Endothelial cell of hepatic sinusoid (primary cell): ENCODE measurements around the gene DUS2.

ENCODE experiments used
- in situ Hi-C: cut with HindIII; loops from 2 replicates; pipeline ENCODE4 v1.10.0; 2017; ENCODE audit warnings: low sequenced_read_pairs

DUS2 gene

DNA sequence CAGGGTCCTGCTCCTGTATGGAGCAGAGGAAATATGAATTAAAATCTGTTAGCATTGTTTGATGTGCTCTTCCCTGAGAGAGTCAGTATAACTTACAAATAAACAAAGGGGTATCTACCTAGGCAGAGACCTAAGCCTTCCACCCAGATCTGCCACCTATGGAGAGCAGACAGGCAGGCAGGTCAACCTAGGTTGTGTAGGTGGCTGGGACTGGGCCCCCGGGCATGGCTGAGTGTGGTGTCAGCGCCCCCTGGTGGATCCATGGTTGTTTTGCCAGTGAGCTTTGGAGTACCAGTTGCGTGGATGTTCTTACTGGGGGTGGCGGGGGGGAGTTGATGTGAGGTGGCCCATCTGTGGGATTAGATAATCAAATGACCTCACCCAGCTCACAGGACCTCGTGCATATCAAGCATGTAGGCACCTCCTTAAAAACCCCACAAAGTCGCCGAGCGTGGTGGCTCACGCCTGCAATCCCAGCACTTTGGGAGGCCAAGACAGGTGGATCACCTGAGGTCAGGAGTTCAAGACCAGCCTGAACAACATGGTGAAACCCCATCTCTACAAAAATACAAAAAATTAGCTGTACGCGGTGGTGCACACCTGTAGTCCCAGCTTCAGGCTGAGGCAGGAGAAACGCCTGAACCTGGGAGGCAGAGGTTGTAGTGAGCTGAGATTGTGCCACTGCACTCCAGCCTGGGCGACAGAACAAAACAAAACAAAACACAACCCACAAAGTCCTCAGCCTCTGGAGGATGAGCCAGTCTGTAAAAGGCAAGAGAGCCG lies 17.6 kb downstream of the DUS2 start:
- in situ Hi-C loops = no loop called here

DNA sequence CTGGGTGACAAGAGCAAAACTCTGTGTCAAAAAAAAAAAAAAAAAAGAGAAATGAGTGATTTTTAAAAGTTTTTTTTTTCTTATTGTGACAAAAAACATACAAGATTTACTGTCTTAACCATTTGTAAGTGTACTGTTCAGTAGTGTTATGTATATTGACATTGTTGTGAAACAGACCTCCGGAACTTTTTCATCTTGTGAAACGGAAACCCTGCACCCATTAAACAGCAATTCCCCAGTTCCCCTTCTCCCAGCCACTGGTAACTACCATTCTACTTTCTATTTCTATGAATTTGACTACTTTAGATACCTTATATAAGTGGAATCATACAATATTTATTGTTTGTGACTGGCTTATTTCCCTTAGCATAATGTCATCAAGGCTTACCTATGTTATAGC lies 18.7 kb downstream of the DUS2 start:
- in situ Hi-C loops = no loop called here

DNA sequence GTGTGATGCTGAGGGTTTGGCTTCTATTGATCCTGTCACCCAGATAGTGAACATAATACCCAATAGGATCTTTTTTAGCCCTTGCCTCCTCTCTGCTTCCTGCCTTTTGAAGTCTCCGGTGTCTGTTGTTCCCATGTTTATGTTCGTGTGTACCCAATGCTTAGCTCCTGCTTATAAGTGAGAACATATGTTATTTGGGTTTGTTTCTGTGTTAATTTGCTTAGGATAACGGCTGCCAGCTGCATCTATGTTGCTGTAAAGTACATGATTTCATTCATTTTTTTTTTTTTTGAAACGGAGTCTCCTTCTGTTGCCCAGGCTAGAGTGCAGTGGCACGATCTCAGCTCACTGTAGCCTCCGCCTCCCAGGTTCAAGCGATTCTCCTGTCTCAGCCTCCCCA lies 23.0 kb downstream of the DUS2 start:
- in situ Hi-C loops = no loop called here

- in situ Hi-C loops = no loop called here
Measured at GRCh38 chr16:68047987-68048386, 24.9 kb downstream of the DUS2 start.

GRCh38 chr16:68049449-68049848 lies 26.4 kb downstream of the DUS2 start:
- in situ Hi-C loops = no loop called here

DNA sequence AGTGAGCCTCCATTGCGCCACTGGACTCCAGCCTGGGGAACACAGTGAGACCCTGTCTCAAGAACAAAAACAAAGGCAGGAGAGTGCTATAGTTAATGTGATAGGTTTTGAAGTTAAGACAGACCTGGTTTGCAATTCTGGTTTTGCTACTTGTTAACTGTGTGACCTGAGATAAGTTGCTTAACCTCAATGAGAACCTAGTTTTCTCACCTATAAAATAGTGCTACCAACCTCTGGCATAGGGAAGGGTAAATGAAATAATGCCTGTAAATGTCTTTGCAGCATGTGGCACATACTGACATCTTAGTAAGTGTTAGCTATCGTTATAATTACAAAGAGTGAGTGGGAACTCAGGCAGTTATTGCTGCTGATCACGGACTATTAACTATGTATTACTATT lies 32.3 kb downstream of the DUS2 start:
- in situ Hi-C loops = loop anchor here (25.0 kb wide), 1 partner anchor 168 kb away; the partner anchor contains the start of genes NRN1L and PSKH1

DNA sequence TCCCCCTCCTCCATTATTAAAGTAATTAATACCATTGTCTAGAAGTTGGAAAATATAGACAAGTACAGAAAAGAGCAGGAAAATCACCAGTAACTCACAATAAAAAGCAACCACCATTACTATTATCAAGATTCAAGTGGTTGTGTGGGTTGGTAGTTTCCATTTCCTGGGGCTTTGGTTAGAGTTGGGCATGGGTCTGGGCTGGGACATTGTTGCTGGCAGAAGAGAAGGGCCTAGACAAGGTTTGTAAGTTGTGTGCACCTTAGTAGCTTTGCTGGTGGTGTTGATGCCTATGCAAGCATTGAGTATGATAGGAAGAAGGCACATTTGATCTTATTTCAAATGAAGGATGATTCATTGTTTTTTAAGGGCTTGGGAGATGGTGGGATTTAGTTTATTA lies 36.7 kb downstream of the DUS2 start:
- in situ Hi-C loops = loop anchor here (25.0 kb wide), 1 partner anchor 173 kb away; the partner anchor contains the start of genes NRN1L and PSKH1

- in situ Hi-C loops = loop anchor here (25.0 kb wide), 1 partner anchor 174 kb away; the partner anchor contains the start of genes NRN1L and PSKH1
Measured at GRCh38 chr16:68061396-68061795, 38.3 kb downstream of the DUS2 start.

GRCh38 chr16:68062910-68063393 lies 39.9 kb downstream of the DUS2 start:
- in situ Hi-C loops = loop anchor here (25.0 kb wide), 1 partner anchor 176 kb away; the partner anchor contains the start of genes NRN1L and PSKH1

DNA sequence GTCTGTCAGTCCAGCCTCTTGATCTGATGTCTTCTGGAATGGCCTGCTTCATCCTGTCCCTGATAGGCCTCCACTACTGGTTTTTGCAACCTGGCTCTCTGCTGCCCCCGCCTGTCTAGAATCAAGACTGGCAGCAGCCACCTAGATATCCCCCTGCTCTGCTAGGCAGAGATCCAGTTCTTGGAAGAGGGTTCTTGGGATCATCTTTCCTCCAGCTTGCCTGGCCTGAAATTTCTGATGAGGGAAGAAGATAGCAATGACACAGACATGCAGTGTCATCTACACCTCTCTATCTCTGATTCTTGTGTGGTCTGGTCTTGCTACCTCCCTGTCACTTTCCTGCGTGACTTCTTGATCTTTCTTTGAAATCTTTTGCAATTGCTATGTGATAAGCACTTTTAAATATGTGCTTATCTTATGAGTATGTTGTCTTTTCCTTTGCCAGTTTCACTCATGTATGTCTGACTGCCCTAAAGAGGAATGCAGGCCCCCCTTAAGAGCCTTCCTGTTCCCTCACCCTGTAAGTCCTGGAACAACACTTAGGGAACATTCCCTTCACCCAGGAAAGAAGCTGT lies 41.8 kb downstream of the DUS2 start:
- in situ Hi-C loops = loop anchor here (25.0 kb wide), 1 partner anchor 178 kb away; the partner anchor contains the start of genes NRN1L and PSKH1

DNA sequence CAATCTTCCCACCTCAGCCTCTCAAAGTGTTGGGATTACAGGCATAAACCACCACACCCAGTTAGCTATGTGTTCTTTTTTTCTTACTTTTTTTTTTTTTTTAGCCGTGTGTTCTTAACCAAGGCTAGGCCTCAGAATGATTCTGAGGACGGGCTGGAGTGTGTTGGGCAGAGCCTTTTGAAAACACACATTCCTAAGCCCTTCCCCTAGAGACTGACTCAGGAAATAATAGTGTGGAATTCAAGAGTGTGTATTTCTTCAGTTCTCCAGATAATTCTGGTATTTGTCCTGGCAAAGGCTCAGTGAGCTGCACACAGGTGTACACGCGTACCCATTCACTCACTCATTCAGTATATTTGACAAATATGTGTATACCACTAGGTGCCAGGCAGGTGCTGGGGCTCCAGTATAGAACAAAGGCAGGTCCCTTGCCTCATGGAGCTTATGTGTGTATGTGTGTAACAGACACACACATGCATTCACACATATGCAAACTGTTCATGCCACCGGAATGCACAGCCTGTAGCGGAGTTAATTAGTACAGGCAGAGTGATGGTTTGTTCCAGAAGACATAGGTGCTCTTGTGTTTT lies 42.7 kb downstream of the DUS2 start:
- in situ Hi-C loops = loop anchor here (25.0 kb wide), 1 partner anchor 179 kb away; the partner anchor contains the start of genes NRN1L and PSKH1

DNA sequence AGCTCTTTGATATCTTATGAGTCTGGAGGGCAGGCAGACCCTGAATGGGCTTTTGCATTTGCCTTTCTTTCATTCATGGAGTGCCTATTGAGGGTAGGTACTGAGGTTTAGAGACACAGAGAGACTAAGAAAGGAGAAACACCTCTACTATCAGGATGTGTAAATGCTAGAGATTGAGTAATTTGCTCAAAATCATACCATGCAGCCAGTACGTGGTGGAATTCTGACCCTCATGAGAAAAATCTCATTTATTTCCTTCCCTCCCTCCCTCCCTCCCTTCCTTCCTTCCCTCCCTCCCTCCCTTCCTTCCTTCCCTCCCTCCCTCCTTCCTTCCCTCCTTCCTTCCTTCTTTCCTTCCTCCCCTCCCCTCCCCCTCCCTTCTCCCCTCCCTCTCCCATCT lies 43.7 kb downstream of the DUS2 start:
- in situ Hi-C loops = loop anchor here (25.0 kb wide), 1 partner anchor 179 kb away; the partner anchor contains the start of genes NRN1L and PSKH1

DNA sequence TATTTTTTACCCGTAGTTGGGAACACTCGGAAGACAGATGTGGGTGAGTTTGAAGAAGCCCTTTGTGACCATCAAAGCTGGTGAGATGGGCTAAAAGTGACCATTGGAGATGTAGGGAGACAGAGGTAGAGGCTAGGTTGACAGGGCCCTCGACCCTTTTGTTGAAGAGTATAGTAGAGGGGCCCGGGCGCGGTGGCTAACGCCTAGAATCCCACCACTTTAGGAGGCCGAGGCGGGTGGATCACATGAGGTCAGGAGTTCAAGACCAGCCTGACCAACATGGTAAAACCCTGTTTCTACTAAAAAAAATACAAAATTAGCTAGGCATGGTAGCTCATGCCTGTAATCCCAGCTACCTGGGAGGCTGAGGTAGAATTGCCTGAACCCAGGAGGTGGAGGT lies 45.8 kb downstream of the DUS2 start:
- in situ Hi-C loops = loop anchor here (25.0 kb wide), 1 partner anchor 182 kb away; the partner anchor contains the start of genes NRN1L and PSKH1

DNA sequence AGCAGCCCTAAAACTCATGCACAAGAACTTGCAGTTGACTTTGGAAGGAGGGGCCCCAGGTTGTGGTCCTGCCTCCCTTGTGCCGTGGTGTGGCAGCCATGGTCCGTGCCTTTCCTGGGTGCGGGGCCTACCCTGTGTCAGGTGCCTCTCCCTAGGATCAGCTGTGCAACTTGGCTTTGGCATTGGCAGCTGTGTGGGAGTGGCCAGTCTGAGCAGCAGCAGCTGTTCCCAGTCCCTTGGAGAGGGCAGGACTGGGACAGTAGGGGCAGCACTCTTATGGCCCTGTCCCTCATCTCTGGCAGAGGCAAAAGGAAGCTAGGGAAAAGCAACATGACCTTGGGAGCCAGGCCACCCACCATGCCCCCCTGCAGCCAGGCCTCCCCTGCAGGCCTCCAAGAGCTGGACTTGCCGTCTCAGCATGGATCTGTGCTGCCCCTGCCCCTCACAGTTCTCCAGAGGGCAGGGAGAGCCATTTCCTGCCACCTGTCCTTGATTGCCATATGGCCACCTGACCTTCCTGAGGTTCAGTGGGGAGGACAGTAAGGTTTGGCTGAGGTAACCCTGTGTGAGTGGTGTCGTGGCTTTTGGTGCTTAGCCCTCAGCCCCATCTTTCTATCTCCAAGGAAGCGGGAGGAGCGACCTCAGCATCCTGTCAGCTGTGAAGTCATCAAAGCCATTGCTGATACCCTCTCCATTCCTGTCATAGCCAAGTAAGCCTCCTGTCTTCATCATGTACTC lies 46.6 kb downstream of the DUS2 start:
- in situ Hi-C loops = loop anchor here (5.0 to 25.0 kb wide), 2 partner anchors 92 to 182 kb away; partner anchors contain the start of genes NRN1L and PSKH1

DNA sequence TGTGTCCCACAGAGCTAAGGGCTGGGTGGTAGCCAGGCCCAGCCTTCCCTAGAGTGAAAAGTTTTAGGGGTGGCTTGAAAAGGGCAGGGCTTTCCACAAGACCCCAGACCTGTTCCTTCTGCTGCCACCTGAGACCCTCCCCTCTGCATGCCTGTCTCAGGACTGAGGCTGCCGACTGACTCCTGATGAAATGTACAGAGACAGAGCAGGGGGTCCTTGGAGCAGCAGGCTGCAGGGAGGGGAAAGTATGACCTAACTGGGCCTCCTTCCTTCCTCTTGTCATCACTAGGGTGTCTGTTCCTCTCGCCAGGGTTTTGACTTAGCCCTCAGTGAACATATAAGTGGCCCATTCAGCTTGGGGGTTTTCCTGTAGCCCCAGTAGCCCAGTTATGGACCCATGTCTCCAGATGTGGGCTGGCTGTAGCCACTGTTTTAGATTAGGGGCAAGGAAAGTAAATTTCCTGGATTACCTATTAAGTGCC lies 47.2 kb downstream of the DUS2 start:
- in situ Hi-C loops = loop anchor here (5.0 to 25.0 kb wide), 2 partner anchors 93 to 183 kb away; partner anchors contain the start of genes NRN1L and PSKH1

- in situ Hi-C loops = loop anchor here (5.0 to 25.0 kb wide), 2 partner anchors 94 to 184 kb away; partner anchors contain the start of genes NRN1L and PSKH1
Measured at GRCh38 chr16:68070806-68071517, 47.9 kb downstream of the DUS2 start.

- in situ Hi-C loops = loop anchor here (5.0 to 25.0 kb wide), 2 partner anchors 94 to 184 kb away; partner anchors contain the start of genes NRN1L and PSKH1
Measured at GRCh38 chr16:68071518-68071901, 48.4 kb downstream of the DUS2 start.

DNA sequence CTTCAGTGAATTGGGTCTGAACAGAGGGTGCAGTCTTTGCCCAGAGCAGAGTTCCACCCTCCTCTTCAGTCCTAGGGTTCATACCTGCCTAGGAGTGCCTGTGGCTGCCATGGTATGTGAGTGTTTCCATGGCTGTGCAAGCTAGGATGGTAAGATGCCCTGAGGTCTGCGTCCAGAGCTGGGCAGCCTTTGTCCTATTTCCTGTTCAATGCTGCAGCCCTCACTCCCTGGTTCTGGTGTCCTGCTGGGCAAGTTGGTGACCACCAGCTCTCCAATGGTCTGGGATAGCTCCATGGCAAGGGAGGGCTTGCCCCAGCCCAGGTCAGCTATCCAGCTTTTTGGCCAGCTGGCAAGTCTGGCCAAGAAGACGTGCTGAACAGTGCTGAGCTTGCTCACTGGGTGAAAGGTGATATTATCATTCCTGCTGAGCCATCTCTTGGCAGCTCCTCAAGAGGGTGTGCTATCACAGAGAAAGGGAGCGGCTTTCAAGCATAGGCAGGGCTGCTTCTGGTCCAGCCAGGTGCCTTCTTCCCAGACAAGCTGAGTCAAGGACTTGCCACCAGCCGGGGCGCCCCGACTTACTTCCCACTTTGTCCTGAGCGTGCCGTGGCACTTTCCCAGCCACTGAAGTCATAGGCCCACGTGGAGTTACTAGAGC lies 49.1 kb downstream of the DUS2 start:
- in situ Hi-C loops = loop anchor here (5.0 to 25.0 kb wide), 2 partner anchors 95 to 185 kb away; partner anchors contain the start of genes NRN1L and PSKH1
